Colonic mucosa (tissue), 4 donors: ENCODE data around the gene RCCD1. TPM values are rescaled to one million over a fixed set of nuclear protein-coding genes. Genes with fewer than 3 reads are reported as not detected.

Experiments
- DNase-seq: peaks from one replicate; pipeline ENCODE4 v3.0.0-alpha.2; 2020
- H3K27ac ChIP-seq: fragments of 200-600 bp; one replicate; pipeline ENCODE4 v1.8.0; 2021
- H3K27me3 ChIP-seq: fragments of 200-600 bp; one replicate; pipeline ENCODE4 v1.8.0; 2021
- H3K36me3 ChIP-seq: fragments of 200-600 bp; one replicate; pipeline ENCODE4 v1.8.0; 2021
- H3K4me1 ChIP-seq: fragments of 200-600 bp; one replicate; pipeline ENCODE4 v1.8.0; 2021; ENCODE audit warnings: mild to moderate bottlenecking
- H3K4me3 ChIP-seq: fragments of 200-600 bp; one replicate; pipeline ENCODE4 v1.8.0; 2021
- H3K9ac ChIP-seq, 2 donors: one replicate each; pipeline ENCODE4 v1.7.0; 2013; ENCODE audit warnings: control low read depth in 2 of 2, low read depth in 2 of 2, low read length in 2 of 2
- H3K9me3 ChIP-seq: fragments of 200-600 bp; one replicate; pipeline ENCODE4 v1.8.0; 2021
- CTCF ChIP-seq: fragments of 200-600 bp; IDR thresholded peaks from one replicate; pipeline ENCODE4 v1.8.0; 2022; ENCODE audit warnings: antibody characterized with exemption, mild to moderate bottlenecking
- intact Hi-C: fragments of 100-400 bp; cut with DNase I; formaldehyde crosslinking; loops from one replicate; pipeline ENCODE4 v1.14.1; 2022
- total RNA-seq, 2 donors: library from RNA; stranded (reverse); fragmentation: NEBNext Ultra II Directional in 1 of 2; extraction: Animal tissue kit (Norgen Biotek cat#: 25700) in 1 of 2; gene quantifications; one replicate each; pipeline ENCODE4 v1.2.1, GENCODE V29; 2021
- donor health status: healthy.
- donor health status: DM: no; HTN: no; CAD: no.
- donor health status: DM: no; HTN: no; CAD: no.

The RCCD1 gene
- total RNA-seq, 2 donors from 2014 or later, result 14.8 to 33.0 TPM

- no peak overlapping the region for H3K9ac ChIP-seq
- intact Hi-C loops, result no loop called here
- no peak for DNase-seq
- H3K4me1 ChIP-seq, result no peaks in the 10 kb centered on the region
- H3K4me3 ChIP-seq, result no peak overlapping the region
- H3K9me3 ChIP-seq, result no peaks in the 10 kb centered on the region
- no peak for TF ChIP-seq CTCF
- H3K27me3 ChIP-seq, result no peaks in the 10 kb centered on the region
- peaks cover 32% of the 10 kb centered on the region for H3K36me3 ChIP-seq
- H3K27ac ChIP-seq, result no peak overlapping the region
Observed at GRCh38 chr15:90911906-90912769, 42.5 kb upstream of the RCCD1 start.

- TF ChIP-seq CTCF, result no peak
- Histone ChIP-seq H3K9me3 (no peaks in the 10 kb centered on the region), H3K36me3 (peaks cover 34% of the 10 kb centered on the region), H3K27me3 (no peaks in the 10 kb centered on the region), H3K4me1 (no peaks in the 10 kb centered on the region), H3K27ac (no peak overlapping the region), H3K4me3 (no peak overlapping the region), H3K9ac (no peak overlapping the region)
- DNase-seq, result no peak
- intact Hi-C loops, result no loop called here
Observed at GRCh38 chr15:90912770-90913075, 42.0 kb upstream of the RCCD1 start.

- no peak for DNase-seq
- peaks cover 39% of the 10 kb centered on the region for H3K36me3 ChIP-seq
- no peak for TF ChIP-seq CTCF
- H3K27me3 ChIP-seq, result no peaks in the 10 kb centered on the region
- H3K9ac ChIP-seq, result no peak overlapping the region
- H3K27ac ChIP-seq, result no peak overlapping the region
- H3K4me1 ChIP-seq, result no peaks in the 10 kb centered on the region
- H3K9me3 ChIP-seq, result no peaks in the 10 kb centered on the region
- no peak overlapping the region for H3K4me3 ChIP-seq
- intact Hi-C loops, result no loop called here
Observed at GRCh38 chr15:90913398-90913944, 41.2 kb upstream of the RCCD1 start.

- Histone ChIP-seq H3K4me1 (no peaks in the 10 kb centered on the region), H3K27ac (no peak overlapping the region), H3K36me3 (peaks cover 42% of the 10 kb centered on the region), H3K4me3 (no peak overlapping the region), H3K27me3 (no peaks in the 10 kb centered on the region), H3K9ac (no peak overlapping the region), H3K9me3 (no peaks in the 10 kb centered on the region)
- intact Hi-C loops, result no loop called here
- DNase-seq, result no peak
- TF ChIP-seq CTCF, result no peak
Observed at GRCh38 chr15:90914305-90915080, 40.2 kb upstream of the RCCD1 start.

GRCh38 chr15:90915216-90915807, 39.4 kb upstream of the RCCD1 start:
- intact Hi-C loops, result no loop called here
- Histone ChIP-seq H3K9ac (no peak overlapping the region), H3K27ac (no peak overlapping the region), H3K27me3 (no peaks in the 10 kb centered on the region), H3K4me3 (no peak overlapping the region), H3K4me1 (no peaks in the 10 kb centered on the region), H3K36me3 (peaks cover 36% of the 10 kb centered on the region), H3K9me3 (no peaks in the 10 kb centered on the region)
- no peak for DNase-seq
- TF ChIP-seq CTCF, result no peak
